HEK293 (cell line): ENCODE data around the gene DICER1.

Experiments used
- CTCF ChIA-PET: fragments of 350-600 bp; formaldehyde crosslinking; extraction: SDS; loops from one replicate; lab custom pipeline; 2021; ENCODE audit warnings: antibody characterized with exemption; lab: Yijun Ruan, JAX
- POLR2A ChIA-PET: fragments of 300-600 bp; formaldehyde crosslinking; extraction: SDS; loops from one replicate; lab custom pipeline; 2020; ENCODE audit warnings: antibody characterized with exemption, inconsistent platforms; lab: Yijun Ruan, JAX
- H3K27ac ChIP-seq: fragments of 200-500 bp; sonication (Bioruptor generic); 2 replicates; pipeline ENCODE4 v1.5.1; 2014; ENCODE audit warnings: low read depth, low read length, control low read depth, inconsistent platforms; ENCODE audit errors: extremely low read depth
- H3K36me3 ChIP-seq, 2 experiments: fragments of 200-500 bp in 1 of 2; sonication (Bioruptor generic) in 1 of 2; 1 replicate in 1 of 2; 2 replicates in 1 of 2; pipeline ENCODE4 v1.5.1; 2014 to 2017; ENCODE audit warnings: inconsistent platforms in 2 of 2, low read length in 2 of 2; ENCODE audit not compliant: control insufficient read depth in 2 of 2, insufficient read depth in 1 of 2
- H3K4me1 ChIP-seq: fragments of 200-500 bp; sonication (Bioruptor generic); 2 replicates; pipeline ENCODE4 v1.5.1; 2014; ENCODE audit warnings: mild to moderate bottlenecking, low read length, inconsistent platforms; ENCODE audit not compliant: control insufficient read depth, insufficient read depth
- H3K4me3 ChIP-seq: 2 replicates; pipeline ENCODE4 v1.5.1; 2011; ENCODE audit warnings: low read depth, mild to moderate bottlenecking, control low read depth, low read length, moderate library complexity
- H3K9me3 ChIP-seq: fragments of 200-500 bp; sonication (Bioruptor generic); 2 replicates; pipeline ENCODE4 v1.5.1; 2014; ENCODE audit warnings: low read depth, low read length, inconsistent platforms; ENCODE audit not compliant: control insufficient read depth, insufficient read depth
- BCL11A ChIP-seq: fragments of 450-650 bp; formaldehyde crosslinking; IDR thresholded peaks from 2 replicates; pipeline ENCODE4 v1.5.1; 2016; ENCODE audit warnings: low read depth, missing biosample characterization, missing genetic modification characterization
- FEZF1 ChIP-seq: fragments of 450-650 bp; formaldehyde crosslinking; IDR thresholded peaks from 2 replicates; pipeline ENCODE4 v1.5.1; 2016; ENCODE audit warnings: missing biosample characterization, missing genetic modification characterization
- HOXA7 ChIP-seq: sonication (generic); formaldehyde crosslinking; IDR thresholded peaks from 2 replicates; pipeline ENCODE4 v1.8.1; 2022; ENCODE audit warnings: missing genetic modification reagents, borderline replicate concordance
- INSM2 ChIP-seq: fragments of 450-650 bp; formaldehyde crosslinking; IDR thresholded peaks from 2 replicates; pipeline ENCODE4 v1.5.1; 2016; ENCODE audit warnings: missing biosample characterization, missing genetic modification characterization
- PRDM2 ChIP-seq: fragments of 450-650 bp; formaldehyde crosslinking; IDR thresholded peaks from 2 replicates; pipeline ENCODE4 v1.5.1; 2016; ENCODE audit warnings: missing biosample characterization, missing genetic modification characterization, borderline replicate concordance
- PRDM6 ChIP-seq: fragments of 450-650 bp; formaldehyde crosslinking; IDR thresholded peaks from 2 replicates; pipeline ENCODE4 v1.5.1; 2017; ENCODE audit warnings: missing biosample characterization, missing genetic modification characterization
- ZBTB20 ChIP-seq: fragments of 450-650 bp; formaldehyde crosslinking; IDR thresholded peaks from 2 replicates; pipeline ENCODE4 v1.5.1; 2016; ENCODE audit warnings: missing biosample characterization, missing genetic modification characterization
- ZBTB48 ChIP-seq: fragments of 450-650 bp; formaldehyde crosslinking; IDR thresholded peaks from 2 replicates; pipeline ENCODE4 v1.5.1; 2016; ENCODE audit warnings: missing biosample characterization, missing genetic modification characterization
- ZBTB7A ChIP-seq: fragments of 450-650 bp; formaldehyde crosslinking; IDR thresholded peaks from 2 replicates; pipeline ENCODE4 v1.5.1; 2016; ENCODE audit warnings: low read depth, missing biosample characterization, missing genetic modification characterization
- ZEB2 ChIP-seq: fragments of 450-650 bp; formaldehyde crosslinking; IDR thresholded peaks from 2 replicates; pipeline ENCODE4 v1.5.1; 2016; ENCODE audit warnings: missing biosample characterization, missing genetic modification characterization
- ZFP3 ChIP-seq: fragments of 450-650 bp; formaldehyde crosslinking; IDR thresholded peaks from 2 replicates; pipeline ENCODE4 v1.5.1; 2016; ENCODE audit warnings: low read depth, missing biosample characterization, missing genetic modification characterization
- ZNF426 ChIP-seq: fragments of 450-650 bp; formaldehyde crosslinking; IDR thresholded peaks from 2 replicates; pipeline ENCODE4 v1.5.1; 2017; ENCODE audit warnings: missing biosample characterization, missing genetic modification characterization, mild to moderate bottlenecking, inconsistent platforms, moderate library complexity
- ZNF433 ChIP-seq: fragments of 450-650 bp; formaldehyde crosslinking; IDR thresholded peaks from 2 replicates; pipeline ENCODE4 v1.5.1; 2016; ENCODE audit warnings: missing biosample characterization, missing genetic modification characterization, low read depth
- ZNF530 ChIP-seq: fragments of 450-650 bp; formaldehyde crosslinking; IDR thresholded peaks from 2 replicates; pipeline ENCODE4 v1.5.1; 2016; ENCODE audit warnings: low read depth, missing biosample characterization, missing genetic modification characterization
- ZNF544 ChIP-seq: fragments of 450-650 bp; formaldehyde crosslinking; IDR thresholded peaks from 2 replicates; pipeline ENCODE4 v1.5.0; 2017; ENCODE audit warnings: missing biosample characterization, missing genetic modification characterization
- ZNF549 ChIP-seq: fragments of 450-650 bp; IDR thresholded peaks from 2 replicates; pipeline ENCODE4 v1.5.1; 2018; ENCODE audit warnings: missing biosample characterization, missing genetic modification characterization, mild to moderate bottlenecking, inconsistent platforms, moderate library complexity
- ZNF658 ChIP-seq: fragments of 450-650 bp; formaldehyde crosslinking; IDR thresholded peaks from 2 replicates; pipeline ENCODE4; 2016; ENCODE audit warnings: missing biosample characterization, missing genetic modification characterization
- ZNF768 ChIP-seq: fragments of 450-650 bp; formaldehyde crosslinking; IDR thresholded peaks from 2 replicates; pipeline ENCODE4 v1.5.1; 2018; ENCODE audit warnings: missing biosample characterization, mild to moderate bottlenecking, missing genetic modification characterization
- ZNF843 ChIP-seq: fragments of 450-650 bp; formaldehyde crosslinking; IDR thresholded peaks from 2 replicates; pipeline ENCODE4 v1.5.1; 2016; ENCODE audit warnings: missing biosample characterization, missing genetic modification characterization
- ZSCAN4 ChIP-seq: fragments of 450-650 bp; formaldehyde crosslinking; IDR thresholded peaks from 2 replicates; pipeline ENCODE4 v1.5.1; 2017; ENCODE audit warnings: missing biosample characterization, missing genetic modification characterization

DICER1 gene

GRCh38 chr14:95174184-95174792 lies 17.0 kb upstream of the DICER1 start:
- Histone ChIP-seq H3K4me3 (no peak overlapping the region), H3K4me1 (no peaks in the 10 kb centered on the region), H3K27ac (no peak overlapping the region), H3K9me3 (no peaks in the 10 kb centered on the region), H3K36me3 (no peaks in the 10 kb centered on the region; a peak in 1 of 3 replicates)
- ChIA-PET POLR2A (no interaction called here), CTCF (interaction anchor here (0.8 kb wide), 1 partner anchor 10 kb away, joined by 3 read pairs; no protein-coding TSS in a partner anchor)
- TF ChIP-seq ZNF549 (tag by site-specific recombination) (no peak), ZBTB48 (tag by site-specific recombination) (no peak), ZSCAN4 (no peak), PRDM2 (no peak), FEZF1 (tag by site-specific recombination) (no peak), ZNF530 (tag by site-specific recombination) (no peak), HOXA7 (CRISPR knock-in tag) (no peak), ZNF544 (no peak), ZNF658 (tag by site-specific recombination) (no peak), ZFP3 (tag by site-specific recombination) (no peak), ZNF843 (tag by site-specific recombination) (no peak), ZNF433 (tag by site-specific recombination) (no peak), INSM2 (tag by site-specific recombination) (no peak), ZNF426 (no peak), ZNF768 (tag by site-specific recombination) (no peak), PRDM6 (tag by site-specific recombination) (no peak), ZEB2 (tag by site-specific recombination) (no peak), ZBTB7A (tag by site-specific recombination) (no peak), ZBTB20 (no peak), BCL11A (tag by site-specific recombination) (no peak)
- TF ChIP-seq, all 188 proteins: peak for 0
